Measurements from ENCODE around the gene ELMO1.

The ELMO1 gene

DNA sequence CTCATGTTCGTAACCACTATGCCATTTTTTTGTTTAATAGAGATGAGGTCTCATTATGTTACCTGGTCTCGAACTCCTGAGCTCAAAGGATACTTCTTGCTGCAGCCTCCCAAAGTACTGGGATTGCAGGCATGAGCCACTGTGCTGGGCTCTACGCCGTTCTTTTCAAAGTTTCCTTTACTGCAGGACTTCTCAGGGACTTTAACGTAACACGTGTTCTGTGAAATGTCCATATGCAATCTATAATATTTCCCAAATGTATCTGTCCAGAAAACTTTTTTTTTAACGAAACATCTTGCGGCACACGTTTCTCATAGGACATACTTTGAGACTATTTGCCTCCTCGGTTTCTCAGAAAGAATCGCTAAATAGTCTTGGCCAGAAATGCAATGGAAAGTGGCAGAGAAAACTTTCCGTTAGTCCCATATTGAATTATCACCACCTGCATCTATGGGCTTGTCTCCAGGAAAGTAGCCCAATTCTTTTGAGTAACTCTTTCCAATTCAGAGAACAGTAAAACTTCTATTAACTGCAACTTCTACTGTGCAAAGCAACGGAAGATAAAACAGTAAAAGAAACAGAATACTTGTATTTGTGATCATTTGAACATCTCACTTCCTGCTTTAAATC is 96.3 kb downstream of the ELMO1 start:
- no peaks in the 10 kb centered on the region for H3K9me3 ChIP-seq
- H3K27me3 ChIP-seq: no peaks in the 10 kb centered on the region
- H3K4me1 ChIP-seq: peaks cover 0 to 60% (median 37%) of the 10 kb centered on the region in 4 donors
- H3K36me3 ChIP-seq: no peaks in the 10 kb centered on the region
- DNase-seq: no peak
- intact Hi-C loops (cut with DNase I; ENCODE audit: low total_unique reads): no loop called here
- peak overlapping the region in 1 of 2 donors; percentile 2 for H3K4me3 ChIP-seq
- TF ChIP-seq, protein P1, sequence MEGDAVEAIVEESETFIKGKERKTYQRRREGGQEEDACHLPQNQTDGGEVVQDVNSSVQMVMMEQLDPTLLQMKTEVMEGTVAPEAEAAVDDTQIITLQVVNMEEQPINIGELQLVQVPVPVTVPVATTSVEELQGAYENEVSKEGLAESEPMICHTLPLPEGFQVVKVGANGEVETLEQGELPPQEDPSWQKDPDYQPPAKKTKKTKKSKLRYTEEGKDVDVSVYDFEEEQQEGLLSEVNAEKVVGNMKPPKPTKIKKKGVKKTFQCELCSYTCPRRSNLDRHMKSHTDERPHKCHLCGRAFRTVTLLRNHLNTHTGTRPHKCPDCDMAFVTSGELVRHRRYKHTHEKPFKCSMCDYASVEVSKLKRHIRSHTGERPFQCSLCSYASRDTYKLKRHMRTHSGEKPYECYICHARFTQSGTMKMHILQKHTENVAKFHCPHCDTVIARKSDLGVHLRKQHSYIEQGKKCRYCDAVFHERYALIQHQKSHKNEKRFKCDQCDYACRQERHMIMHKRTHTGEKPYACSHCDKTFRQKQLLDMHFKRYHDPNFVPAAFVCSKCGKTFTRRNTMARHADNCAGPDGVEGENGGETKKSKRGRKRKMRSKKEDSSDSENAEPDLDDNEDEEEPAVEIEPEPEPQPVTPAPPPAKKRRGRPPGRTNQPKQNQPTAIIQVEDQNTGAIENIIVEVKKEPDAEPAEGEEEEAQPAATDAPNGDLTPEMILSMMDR (IDR thresholded peaks at IDR 0.05): no peak
- H3K27ac ChIP-seq: peak overlapping the region; percentile 67 to 81

DNA sequence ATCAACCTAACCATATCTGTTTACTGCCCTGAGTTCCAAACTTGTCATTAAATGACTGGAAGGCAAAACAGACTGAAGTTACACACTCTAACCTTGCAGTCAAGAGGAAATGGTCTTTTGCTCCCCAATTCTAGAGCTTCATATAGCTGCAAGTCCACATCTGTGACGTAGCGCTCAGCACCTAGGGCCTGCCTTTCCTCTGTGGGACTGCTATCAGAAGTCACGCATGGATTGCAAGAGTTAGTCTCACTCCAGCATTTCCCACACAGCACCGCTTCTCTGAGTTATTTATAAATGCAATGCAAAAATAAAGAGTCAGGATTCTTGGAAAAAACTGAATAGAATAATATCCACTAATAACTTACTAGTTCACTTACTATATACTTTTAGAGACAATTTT is 96.9 kb downstream of the ELMO1 start:
- H3K4me3 ChIP-seq: peak overlapping the region in 1 of 2 donors; percentile 2
- intact Hi-C loops (cut with DNase I; ENCODE audit: low total_unique reads): no loop called here

DNA sequence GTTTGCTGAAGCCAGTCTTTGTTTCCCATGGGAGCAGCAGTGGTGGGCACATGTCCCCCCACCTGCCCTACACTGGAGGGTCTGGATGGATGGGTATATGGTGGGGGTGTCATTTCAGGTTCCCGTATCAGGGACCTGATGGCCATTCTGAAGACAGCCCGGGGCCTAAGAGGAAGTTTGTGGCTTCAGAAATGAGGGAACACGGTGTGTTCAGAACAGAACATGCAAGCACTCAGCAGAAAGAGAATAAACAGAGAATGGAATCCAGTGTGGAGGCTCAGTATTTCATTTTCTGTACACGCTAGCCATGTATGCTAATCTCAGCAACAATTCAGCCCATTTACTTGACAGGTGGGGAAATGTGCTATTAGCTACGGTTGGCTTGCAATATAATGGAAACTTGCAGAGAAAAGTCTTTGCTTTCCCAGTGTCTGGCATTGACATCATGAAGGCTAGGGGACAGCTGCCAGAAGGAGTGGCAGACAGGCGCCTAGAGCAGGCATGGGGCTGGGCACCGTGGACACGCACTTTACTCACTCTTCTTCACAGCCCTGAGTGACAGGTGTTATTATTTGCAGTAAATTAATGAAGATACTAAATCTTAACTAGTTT is 98.6 kb downstream of the ELMO1 start:
- TF ChIP-seq, protein P1 (IDR thresholded peaks at IDR 0.05): no peak
- Histone ChIP-seq H3K27ac (peak overlapping the region in 1 of 2 donors; percentile 13), H3K4me3 (no peak overlapping the region), H3K27me3 (no peaks in the 10 kb centered on the region), H3K36me3 (no peaks in the 10 kb centered on the region), H3K4me1 (peaks cover 0 to 54% (median 30%) of the 10 kb centered on the region in 4 donors), H3K9me3 (no peaks in the 10 kb centered on the region)
- intact Hi-C loops (cut with DNase I; ENCODE audit: low total_unique reads): no loop called here
- no peak for DNase-seq

More for the DNA sequence above, 96.9 kb downstream of the ELMO1 start:
- TF ChIP-seq, protein P1 (IDR thresholded peaks at IDR 0.05): no peak
- no peaks in the 10 kb centered on the region for H3K9me3 ChIP-seq
- H3K27me3 ChIP-seq: no peaks in the 10 kb centered on the region
- H3K36me3 ChIP-seq: no peaks in the 10 kb centered on the region
- H3K4me1 ChIP-seq: peaks cover 0 to 60% (median 37%) of the 10 kb centered on the region in 4 donors
- DNase-seq: no peak
- H3K27ac ChIP-seq: peak overlapping the region in 1 of 2 donors; percentile 81

DNA sequence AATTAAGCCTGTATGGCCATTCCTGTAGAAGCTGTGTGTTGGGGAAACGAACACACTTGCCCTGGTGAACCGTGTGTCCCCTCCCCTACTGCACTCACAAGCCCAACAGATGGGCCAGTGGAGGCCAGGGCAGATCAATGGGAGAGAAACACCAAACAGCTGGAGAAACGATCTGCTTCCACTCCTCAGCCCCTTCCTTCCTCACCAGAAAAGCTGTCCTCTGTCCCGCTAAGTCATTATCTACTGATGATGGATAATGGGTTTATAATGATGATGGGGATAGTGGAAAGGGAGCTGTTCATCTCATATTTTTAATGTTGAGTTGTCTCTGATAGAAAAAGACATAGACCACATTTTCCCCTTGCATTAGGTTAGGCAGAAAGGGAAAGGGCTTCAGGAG is 99.7 kb downstream of the ELMO1 start:
- Histone ChIP-seq H3K27ac (no peak overlapping the region), H3K4me1 (peaks cover 0 to 43% (median 20%) of the 10 kb centered on the region in 4 donors), H3K36me3 (no peaks in the 10 kb centered on the region), H3K27me3 (no peaks in the 10 kb centered on the region), H3K4me3 (no peak overlapping the region), H3K9me3 (no peaks in the 10 kb centered on the region)
- no peak for DNase-seq
- intact Hi-C loops (cut with DNase I; ENCODE audit: low total_unique reads): no loop called here
- TF ChIP-seq, protein P1 (IDR thresholded peaks at IDR 0.05): no peak

DNA sequence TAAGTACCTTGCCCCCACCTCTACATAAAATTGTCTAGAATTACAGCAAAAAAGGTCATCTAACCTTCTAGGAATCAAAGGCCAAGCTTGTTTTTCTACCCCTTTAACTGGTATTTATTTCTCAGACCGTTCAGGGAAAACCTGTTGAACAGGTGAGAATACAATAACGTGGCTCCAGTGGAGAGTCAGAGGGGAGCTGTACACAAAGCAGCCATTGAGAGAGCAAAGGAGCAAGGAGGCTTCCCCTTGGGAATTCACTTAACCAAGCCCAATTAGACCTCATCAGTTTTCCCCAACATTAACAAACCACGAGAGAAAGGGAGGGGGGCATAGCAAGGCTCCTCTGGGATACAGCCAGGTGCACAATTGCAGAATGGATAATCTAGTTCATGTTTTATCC is 101.9 kb downstream of the ELMO1 start:
- H3K4me1 ChIP-seq: peaks cover 0 to 20% (median 8%) of the 10 kb centered on the region in 4 donors
- no peaks in the 10 kb centered on the region for H3K27me3 ChIP-seq
- no peaks in the 10 kb centered on the region for H3K9me3 ChIP-seq
- no peak for DNase-seq
- intact Hi-C loops (cut with DNase I; ENCODE audit: low total_unique reads): no loop called here
- H3K36me3 ChIP-seq: no peaks in the 10 kb centered on the region
- H3K27ac ChIP-seq: no peak overlapping the region
- H3K4me3 ChIP-seq: no peak overlapping the region
- TF ChIP-seq, protein P1 (IDR thresholded peaks at IDR 0.05): no peak

All from tibial artery (tissue), 4 donors.